GM12892 (cell line): Measurements from ENCODE around the gene KAT2A.

Experiments used
- DNase-seq: peaks from one replicate; pipeline ENCODE4 v3.0.0; 2011; ENCODE audit not compliant: insufficient read length
- FAIRE-seq: peaks from 2 replicates; lab custom pipeline; 2011; peaks lifted over from hg19 to GRCh38; lab: Jason Lieb, UNC
- POLR2A ChIP-seq: IDR thresholded peaks from 2 replicates; pipeline ENCODE4 v1.6.1; 2011; ENCODE audit warnings: low read depth, low read length, control low read depth
- POLR2AphosphoS5 ChIP-seq: IDR thresholded peaks from 2 replicates; pipeline ENCODE4 v1.6.1; 2011; ENCODE audit warnings: low read depth, low read length, control low read depth
- TAF1 ChIP-seq: IDR thresholded peaks from 2 replicates; pipeline ENCODE4 v1.6.1; 2011; ENCODE audit warnings: low read depth, mild to moderate bottlenecking, control low read depth, low read length, borderline replicate concordance

The KAT2A gene

DNA sequence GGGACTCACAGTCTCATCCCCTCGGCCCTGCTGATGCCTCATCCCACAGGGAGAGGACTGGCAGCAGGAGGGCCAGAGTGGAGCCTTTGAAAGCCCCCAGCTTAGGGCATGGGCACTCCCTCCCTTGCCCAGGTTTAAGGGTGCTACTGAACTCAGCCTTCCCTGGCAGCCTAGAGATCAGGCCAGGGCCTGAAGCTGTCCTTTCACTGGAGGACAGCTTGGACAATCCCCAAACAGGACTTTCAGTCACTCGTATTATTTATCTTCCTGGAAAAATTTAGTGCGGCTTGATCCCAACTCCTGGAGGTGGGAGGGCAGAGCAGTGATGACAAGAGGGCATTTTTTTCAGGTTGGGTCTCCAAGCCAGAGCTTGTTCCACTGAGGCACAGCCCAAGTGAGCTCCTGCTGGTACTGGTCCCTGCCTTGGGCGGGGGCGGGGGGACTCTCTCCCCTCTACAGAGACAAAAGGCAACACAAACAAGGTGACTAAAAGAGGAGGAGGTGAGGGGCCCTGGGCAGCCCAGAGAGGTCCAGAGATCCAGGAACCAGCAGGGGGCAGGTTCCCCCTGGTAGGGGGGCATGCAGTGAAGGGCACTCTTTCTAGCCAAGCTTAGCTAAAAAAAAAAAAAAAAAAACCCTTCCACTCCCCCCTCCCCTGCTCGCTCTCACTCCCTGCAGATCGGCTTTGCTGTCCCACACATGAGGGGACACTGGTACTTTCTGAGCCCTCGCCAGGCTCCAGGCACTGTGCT is 24.6 kb downstream of the KAT2A start:
- TF ChIP-seq POLR2AphosphoS5 (no peak), POLR2A (no peak), TAF1 (no peak)
- FAIRE-seq (no peak), DNase-seq (no peak)

GRCh38 chr17:42094375-42095069 is 26.6 kb downstream of the KAT2A start:
- no peak for FAIRE-seq
- DNase-seq, result no peak
- TF ChIP-seq POLR2A (no peak), TAF1 (no peak), POLR2AphosphoS5 (no peak)

- FAIRE-seq (no peak), DNase-seq (no peak)
- no peak for TF ChIP-seq POLR2A
- no peak for TF ChIP-seq POLR2AphosphoS5
- TF ChIP-seq TAF1, result no peak
Observed at GRCh38 chr17:42092939-42093338, 28.2 kb downstream of the KAT2A start.

DNA sequence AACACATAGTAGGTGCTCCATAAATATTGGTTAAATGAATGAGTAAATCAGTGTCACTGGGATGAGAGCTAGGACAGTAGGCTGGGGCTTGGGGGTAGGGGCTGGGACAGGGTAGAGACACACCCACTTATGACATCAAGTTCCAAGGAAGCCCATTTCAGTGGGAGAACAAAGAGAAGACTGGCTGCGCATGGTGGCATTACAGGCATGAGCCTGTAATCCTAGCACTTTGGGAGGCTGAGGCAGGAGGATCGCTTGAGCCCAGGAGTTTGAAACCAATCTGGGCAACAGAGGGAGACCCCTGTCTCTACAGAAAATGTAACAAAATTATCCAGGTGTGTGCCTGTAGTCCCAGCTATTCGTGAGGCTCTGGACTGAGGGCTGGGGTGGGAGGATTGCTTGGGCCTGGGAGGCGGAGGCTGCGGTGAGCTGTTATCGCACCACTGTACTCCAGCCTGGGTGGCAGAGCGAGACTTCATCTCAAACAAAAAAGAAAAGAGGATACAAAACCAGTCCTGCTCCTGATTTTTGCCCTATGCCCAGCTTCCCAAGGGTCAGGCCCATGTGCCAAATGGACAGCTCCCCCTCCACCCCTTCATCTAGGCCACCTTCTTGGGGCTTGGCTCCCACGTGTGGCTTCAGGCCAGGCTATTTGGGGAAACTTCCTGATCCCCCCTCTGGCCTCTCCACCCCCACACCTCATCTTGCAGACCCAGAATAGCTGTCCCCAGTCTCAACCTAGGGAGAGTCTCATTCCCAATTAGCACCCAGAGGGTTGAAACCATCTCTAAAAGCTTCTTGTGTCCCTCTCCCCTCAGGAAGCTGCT is 30.0 kb downstream of the KAT2A start:
- no peak for DNase-seq
- FAIRE-seq, result no peak
- TF ChIP-seq TAF1, result no peak
- TF ChIP-seq POLR2A, result no peak
- TF ChIP-seq POLR2AphosphoS5, result no peak

- DNase-seq (no peak), FAIRE-seq (no peak)
Observed at GRCh38 chr17:42088736-42089135, 32.4 kb downstream of the KAT2A start.

GRCh38 chr17:42087736-42088705 is 33.1 kb downstream of the KAT2A start:
- DNase-seq (no peak), FAIRE-seq (no peak)
- TF ChIP-seq TAF1 (no peak), POLR2AphosphoS5 (no peak), POLR2A (no peak)

More at GRCh38 chr17:42088736-42089135, 32.4 kb downstream of the KAT2A start:
- TF ChIP-seq POLR2A, result no peak
- TF ChIP-seq TAF1, result no peak
- no peak for TF ChIP-seq POLR2AphosphoS5

- DNase-seq, result no peak
- TF ChIP-seq POLR2A (no peak), POLR2AphosphoS5 (no peak), TAF1 (no peak)
- no peak for FAIRE-seq
Observed at GRCh38 chr17:42087042-42087701, 34.0 kb downstream of the KAT2A start.

DNA sequence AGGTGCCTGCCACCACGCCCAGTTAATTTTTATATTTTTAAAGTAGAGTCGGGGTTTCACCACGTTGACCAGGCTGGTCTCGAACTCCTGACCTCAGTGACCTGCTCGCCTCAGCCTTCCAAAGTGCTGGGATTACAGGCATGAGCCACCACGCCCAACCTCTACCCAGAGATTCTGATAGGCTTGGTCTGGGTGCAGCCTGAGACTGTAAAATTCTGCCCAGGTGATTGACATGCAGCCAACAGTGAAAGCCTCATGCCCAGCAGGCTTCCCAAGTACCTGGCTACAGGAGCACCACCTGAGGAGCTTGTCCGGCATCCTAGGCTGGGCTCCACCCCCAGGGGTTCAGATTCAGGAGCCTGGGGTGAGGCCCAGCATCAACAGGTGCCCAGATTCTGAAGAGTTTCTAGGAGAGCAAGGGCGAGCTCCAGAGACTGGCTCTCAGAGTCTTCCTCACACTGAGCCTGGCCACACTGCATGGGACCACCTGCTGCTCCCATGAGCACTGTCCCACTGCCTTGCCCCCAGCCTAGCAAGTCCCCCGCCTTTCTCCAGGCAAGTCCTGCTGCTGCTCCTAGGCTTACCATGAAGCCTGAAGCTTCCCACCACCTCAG is 39.5 kb downstream of the KAT2A start:
- FAIRE-seq (no peak), DNase-seq (no peak)
- no peak for TF ChIP-seq TAF1

DNA sequence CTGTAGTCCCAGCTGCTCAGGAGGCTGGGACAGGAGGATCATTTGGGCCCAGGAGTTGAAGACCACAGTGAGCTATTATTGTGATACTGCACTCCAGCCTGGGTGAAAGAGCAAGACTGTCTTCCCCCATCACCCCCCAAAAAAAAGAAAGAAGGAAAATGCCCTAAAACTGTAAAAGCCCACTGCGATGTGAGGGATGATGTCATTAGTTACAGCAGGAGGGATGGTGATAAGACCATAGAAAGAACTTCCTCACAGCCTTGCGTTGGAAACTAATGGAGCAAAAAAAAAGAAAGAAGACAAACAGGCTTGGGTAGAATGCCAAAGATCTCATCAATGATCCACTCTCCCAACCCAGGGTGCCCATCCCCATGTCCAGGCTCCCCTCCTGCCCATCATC is 41.6 kb downstream of the KAT2A start:
- no peak for TF ChIP-seq TAF1
- TF ChIP-seq POLR2A, result no peak
- TF ChIP-seq POLR2AphosphoS5, result no peak
- DNase-seq (no peak), FAIRE-seq (no peak)
